Hepatocyte (in vitro differentiated cells): Measurements from ENCODE around the gene AMPD2. TPM values are rescaled to one million over a fixed set of nuclear protein-coding genes. Genes with fewer than 3 reads are reported as not detected.

Source experiments
- DNase-seq: peaks from one replicate; pipeline ENCODE4 v3.0.0-alpha.2; 2016; ENCODE audit warnings: low spot score
- H2AFZ ChIP-seq: fragments of 200-600 bp; sonication (generic); 2 replicates; pipeline ENCODE4 v1.6.0; 2016; ENCODE audit warnings: antibody characterized with exemption, mild to moderate bottlenecking
- H3K27ac ChIP-seq: fragments of 200-600 bp; sonication (generic); 2 replicates; pipeline ENCODE4 v1.5.1; 2016; ENCODE audit warnings: mild to moderate bottlenecking
- H3K27me3 ChIP-seq: fragments of 200-600 bp; sonication (generic); 2 replicates; pipeline ENCODE4 v1.6.1; 2016
- H3K36me3 ChIP-seq: fragments of 200-600 bp; sonication (generic); replicated peaks from 2 replicates; pipeline ENCODE4 v1.5.1; 2016; ENCODE audit warnings: low read depth; ENCODE audit not compliant: insufficient read depth
- H3K4me1 ChIP-seq: fragments of 200-600 bp; sonication (generic); 2 replicates; pipeline ENCODE4 v1.5.1; 2016; ENCODE audit warnings: mild to moderate bottlenecking, moderate library complexity; ENCODE audit not compliant: insufficient read depth
- H3K4me2 ChIP-seq: fragments of 200-600 bp; sonication (generic); 2 replicates; pipeline ENCODE4 v1.6.0; 2016
- H3K4me3 ChIP-seq: fragments of 200-600 bp; sonication (generic); 2 replicates; pipeline ENCODE4 v1.5.1; 2016; ENCODE audit warnings: mild to moderate bottlenecking
- H3K79me2 ChIP-seq: fragments of 200-600 bp; sonication (generic); 2 replicates; pipeline ENCODE4 v1.6.0; 2017; ENCODE audit warnings: mild to moderate bottlenecking
- H3K9me2 ChIP-seq: fragments of 200-600 bp; sonication (generic); replicated peaks from 2 replicates; pipeline ENCODE4 v1.6.0; 2017; ENCODE audit warnings: mild to moderate bottlenecking; ENCODE audit not compliant: insufficient read depth
- H3K9me3 ChIP-seq: fragments of 200-600 bp; sonication (generic); 2 replicates; pipeline ENCODE4 v1.5.1; 2016; ENCODE audit warnings: low read depth, mild to moderate bottlenecking
- H4K20me1 ChIP-seq: fragments of 200-600 bp; sonication (generic); 2 replicates; pipeline ENCODE4 v1.6.0; 2016; ENCODE audit warnings: mild to moderate bottlenecking; ENCODE audit not compliant: insufficient read depth, poor library complexity, severe bottlenecking
- EZH2 ChIP-seq: fragments of 200-600 bp; sonication (generic); IDR thresholded peaks from 2 replicates; pipeline ENCODE4 v1.6.1; 2016; ENCODE audit warnings: antibody characterized with exemption, mild to moderate bottlenecking, borderline replicate concordance
- EZH2phosphoT487 ChIP-seq: fragments of 200-600 bp; sonication (generic); IDR thresholded peaks from one replicate; pipeline ENCODE4 v1.6.1; 2018; ENCODE audit warnings: antibody characterized with exemption, mild to moderate bottlenecking, low read depth, moderate library complexity; ENCODE audit not compliant: unreplicated experiment, severe bottlenecking
- WGBS: methylation state at CpG from one replicate; pipeline ENCODE4 v1.1.6; 2016; ENCODE audit warnings: low lambda C conversion rate; ENCODE audit errors: missing lambda C conversion rate; 5-methylcytosine and 5-hydroxymethylcytosine counted together
- polyA plus RNA-seq: library from polyadenylated mRNA; unstranded; fragments of >200 nt; fragmentation: Nextera tagmentation; extraction: Ambion mirVana; gene quantifications from 2 replicates; pipeline ENCODE4 v1.2.1, GENCODE V29; 2016
- total RNA-seq: library from RNA; depleted of rRNA; stranded (reverse); fragments of >200 nt; gene quantifications from 2 replicates; pipeline ENCODE4 v1.2.3, GENCODE V29; 2014
- TF ChIP-seq, protein P1 (sequence below): fragments of 200-600 bp; sonication (generic); IDR thresholded peaks from 2 replicates; pipeline ENCODE4 v1.5.1; 2016; ENCODE audit warnings: antibody characterized with exemption, mild to moderate bottlenecking; ENCODE audit not compliant: poor library complexity

Gene AMPD2
- total and polyA plus RNA-seq, 2 experiments from 2014 or later, result 80.9 to 81.9 TPM

DNA sequence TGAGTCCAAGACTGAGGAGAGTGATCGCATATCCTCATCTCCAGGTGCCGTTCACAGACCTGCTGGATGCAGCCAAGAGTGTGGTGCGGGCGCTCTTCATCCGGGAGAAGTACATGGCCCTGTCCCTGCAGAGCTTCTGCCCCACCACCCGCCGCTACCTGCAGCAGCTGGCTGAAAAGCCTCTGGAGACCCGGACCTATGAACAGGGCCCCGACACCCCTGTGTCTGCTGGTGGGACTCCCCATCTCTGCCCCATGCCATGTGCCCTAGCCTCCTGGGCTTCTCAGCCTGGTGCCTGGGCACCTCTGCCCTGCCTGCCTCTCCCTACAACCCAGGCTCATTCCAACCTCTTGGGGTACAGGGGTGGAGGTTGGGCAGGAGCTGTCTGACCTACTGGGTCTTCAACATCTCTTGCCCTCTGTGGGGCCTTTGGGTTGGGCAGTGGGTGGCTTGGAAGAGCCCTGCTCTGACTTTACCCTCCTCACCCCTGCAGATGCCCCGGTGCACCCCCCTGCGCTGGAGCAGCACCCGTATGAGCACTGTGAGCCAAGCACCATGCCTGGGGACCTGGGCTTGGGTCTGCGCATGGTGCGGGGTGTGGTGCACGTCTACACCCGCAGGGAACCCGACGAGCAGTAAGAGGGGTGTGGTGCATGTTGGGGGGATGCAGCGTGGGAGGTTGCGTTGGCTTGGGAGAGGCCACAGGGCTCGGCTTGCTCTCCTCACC, 7.2 kb downstream of the AMPD2 start:
- H3K36me3 ChIP-seq, result no peaks in the 10 kb centered on the region
- peaks cover 33% of the 10 kb centered on the region for H3K79me2 ChIP-seq

DNA sequence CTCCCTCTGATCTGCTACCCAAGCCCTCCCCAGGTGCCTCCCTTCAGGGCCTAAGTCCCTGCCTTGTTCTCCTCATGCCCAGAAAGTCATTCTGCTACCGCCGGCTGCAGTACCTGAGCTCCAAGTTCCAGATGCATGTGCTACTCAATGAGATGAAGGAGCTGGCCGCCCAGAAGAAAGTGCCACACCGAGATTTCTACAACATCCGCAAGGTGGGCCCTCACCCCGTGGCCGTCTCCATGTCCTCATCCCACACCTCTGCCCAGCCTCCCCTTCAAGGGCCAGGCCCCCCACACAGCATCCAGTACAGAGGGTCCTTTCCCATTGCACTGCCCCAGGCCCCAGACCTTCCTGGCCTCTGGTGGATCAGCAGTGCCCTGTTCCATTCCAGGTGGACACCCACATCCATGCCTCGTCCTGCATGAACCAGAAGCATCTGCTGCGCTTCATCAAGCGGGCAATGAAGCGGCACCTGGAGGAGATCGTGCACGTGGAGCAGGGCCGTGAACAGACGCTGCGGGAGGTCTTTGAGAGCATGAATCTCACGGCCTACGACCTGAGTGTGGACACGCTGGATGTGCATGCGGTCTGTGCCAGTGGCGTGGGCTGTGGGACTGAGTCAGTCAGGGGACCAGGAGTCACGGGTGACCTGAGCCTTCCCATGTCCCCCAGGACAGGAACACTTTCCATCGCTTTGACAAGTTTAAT, 8.2 kb downstream of the AMPD2 start:
- Histone ChIP-seq H3K9me2 (no peaks in the 10 kb centered on the region), H3K79me2 (peaks cover 23% of the 10 kb centered on the region), H2AFZ (no peak overlapping the region), H3K27me3 (no peaks in the 10 kb centered on the region), H3K4me3 (no peak overlapping the region), H3K27ac (no peak overlapping the region), H3K36me3 (no peaks in the 10 kb centered on the region), H3K9me3 (no peaks in the 10 kb centered on the region), H4K20me1 (peaks cover 28% of the 10 kb centered on the region), H3K4me2 (no peak overlapping the region), H3K4me1 (peaks cover 19% of the 10 kb centered on the region)
- DNase-seq, result no peak
- 97% methylated on average over 23 of the region's 23 CpGs for WGBS
- TF ChIP-seq EZH2phosphoT487 (no peak), EZH2 (no peak)
- TF ChIP-seq, protein P1, sequence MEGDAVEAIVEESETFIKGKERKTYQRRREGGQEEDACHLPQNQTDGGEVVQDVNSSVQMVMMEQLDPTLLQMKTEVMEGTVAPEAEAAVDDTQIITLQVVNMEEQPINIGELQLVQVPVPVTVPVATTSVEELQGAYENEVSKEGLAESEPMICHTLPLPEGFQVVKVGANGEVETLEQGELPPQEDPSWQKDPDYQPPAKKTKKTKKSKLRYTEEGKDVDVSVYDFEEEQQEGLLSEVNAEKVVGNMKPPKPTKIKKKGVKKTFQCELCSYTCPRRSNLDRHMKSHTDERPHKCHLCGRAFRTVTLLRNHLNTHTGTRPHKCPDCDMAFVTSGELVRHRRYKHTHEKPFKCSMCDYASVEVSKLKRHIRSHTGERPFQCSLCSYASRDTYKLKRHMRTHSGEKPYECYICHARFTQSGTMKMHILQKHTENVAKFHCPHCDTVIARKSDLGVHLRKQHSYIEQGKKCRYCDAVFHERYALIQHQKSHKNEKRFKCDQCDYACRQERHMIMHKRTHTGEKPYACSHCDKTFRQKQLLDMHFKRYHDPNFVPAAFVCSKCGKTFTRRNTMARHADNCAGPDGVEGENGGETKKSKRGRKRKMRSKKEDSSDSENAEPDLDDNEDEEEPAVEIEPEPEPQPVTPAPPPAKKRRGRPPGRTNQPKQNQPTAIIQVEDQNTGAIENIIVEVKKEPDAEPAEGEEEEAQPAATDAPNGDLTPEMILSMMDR, result no peak

More for the DNA sequence above, 7.2 kb downstream of the AMPD2 start:
- H3K27ac ChIP-seq, result no peak overlapping the region
- no peak overlapping the region for H2AFZ ChIP-seq
- no peak for TF ChIP-seq EZH2
- no peak for TF ChIP-seq EZH2phosphoT487
- TF ChIP-seq, protein P1, result no peak
- H3K4me2 ChIP-seq, result no peak overlapping the region
- peaks cover 38% of the 10 kb centered on the region for H4K20me1 ChIP-seq
- no peak overlapping the region for H3K4me3 ChIP-seq
- peaks cover 20% of the 10 kb centered on the region for H3K4me1 ChIP-seq
- H3K27me3 ChIP-seq, result no peaks in the 10 kb centered on the region
- WGBS, result 97% methylated on average over 21 of the region's 21 CpGs
- no peaks in the 10 kb centered on the region for H3K9me3 ChIP-seq
- DNase-seq, result no peak
- no peaks in the 10 kb centered on the region for H3K9me2 ChIP-seq

DNA sequence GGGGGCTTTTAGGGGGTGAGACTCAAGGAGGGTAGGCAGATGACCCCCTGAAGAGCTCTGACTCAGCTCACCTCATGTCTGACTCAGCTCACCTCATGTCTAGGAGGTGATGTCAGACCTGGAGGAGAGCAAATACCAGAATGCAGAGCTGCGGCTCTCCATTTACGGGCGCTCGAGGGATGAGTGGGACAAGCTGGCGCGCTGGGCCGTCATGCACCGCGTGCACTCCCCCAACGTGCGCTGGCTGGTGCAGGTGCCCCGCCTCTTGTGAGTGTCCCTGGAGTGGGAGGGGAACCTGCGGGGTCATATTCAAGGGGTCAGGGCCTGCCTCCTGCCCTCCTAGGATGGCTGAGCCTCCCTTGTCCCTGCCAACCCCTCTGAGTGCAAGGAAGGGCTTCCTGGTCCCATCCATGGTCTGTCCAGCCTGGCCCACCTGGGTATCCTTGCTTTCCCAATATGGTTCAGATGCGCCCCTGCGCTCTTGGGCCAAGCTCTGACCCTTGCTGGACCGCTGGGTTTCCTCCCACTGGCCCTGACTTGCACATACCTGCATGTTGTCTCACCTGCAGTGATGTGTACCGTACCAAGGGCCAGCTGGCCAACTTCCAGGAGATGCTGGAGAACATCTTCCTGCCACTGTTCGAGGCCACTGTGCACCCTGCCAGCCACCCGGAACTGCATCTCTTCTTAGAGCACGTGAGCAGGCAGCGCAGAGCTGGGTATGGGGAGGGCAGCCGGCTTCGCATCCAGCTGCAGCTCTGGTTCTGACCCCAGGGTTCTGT, 9.1 kb downstream of the AMPD2 start:
- H2AFZ ChIP-seq, result no peak overlapping the region
- no peak for DNase-seq
- H3K9me3 ChIP-seq, result no peaks in the 10 kb centered on the region
- H3K4me1 ChIP-seq, result peaks cover 10% of the 10 kb centered on the region
- H3K27ac ChIP-seq, result no peak overlapping the region
- no peaks in the 10 kb centered on the region for H3K36me3 ChIP-seq
- no peak overlapping the region for H3K4me3 ChIP-seq
- TF ChIP-seq, protein P1, result no peak
- TF ChIP-seq EZH2phosphoT487, result no peak
- TF ChIP-seq EZH2, result no peak
- no peak overlapping the region for H3K4me2 ChIP-seq
- 94% methylated on average over 23 of the region's 23 CpGs for WGBS
- H3K9me2 ChIP-seq, result no peaks in the 10 kb centered on the region
- peaks cover 19% of the 10 kb centered on the region for H4K20me1 ChIP-seq
- peaks cover 14% of the 10 kb centered on the region for H3K79me2 ChIP-seq
- H3K27me3 ChIP-seq, result no peaks in the 10 kb centered on the region
